Measurements from ENCODE around the gene RNF135.
"Not testable (repeated sequence)": the region's sequence is repeated elsewhere in the genome, so short reads cannot be mapped to it uniquely, and the experiment has no call there.

Gene RNF135

DNA sequence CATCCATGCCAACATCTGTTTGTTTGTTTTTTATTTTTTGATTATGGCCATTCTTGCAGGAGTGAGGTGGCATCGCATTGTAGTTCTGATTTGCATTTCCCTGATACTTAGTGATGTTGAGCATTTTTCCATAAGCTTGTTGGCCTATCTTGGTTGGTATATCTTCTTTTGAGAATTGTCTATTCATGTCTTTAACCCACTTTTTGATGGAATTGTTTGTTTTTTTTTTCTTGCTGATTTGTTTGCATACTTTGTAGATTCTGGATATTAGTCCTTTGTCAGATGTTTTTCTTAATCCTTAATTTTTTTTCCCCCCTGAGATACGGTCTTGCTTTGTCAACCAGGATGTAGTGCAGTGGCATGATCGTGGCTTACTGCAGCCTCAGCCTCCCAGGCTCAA lies 43.0 kb downstream of the RNF135 start:
- no peaks in the 10 kb centered on the region for H3K9me3 ChIP-seq (ENCODE audit: insufficient read depth, low read length)
- TF ChIP-seq, protein P1, sequence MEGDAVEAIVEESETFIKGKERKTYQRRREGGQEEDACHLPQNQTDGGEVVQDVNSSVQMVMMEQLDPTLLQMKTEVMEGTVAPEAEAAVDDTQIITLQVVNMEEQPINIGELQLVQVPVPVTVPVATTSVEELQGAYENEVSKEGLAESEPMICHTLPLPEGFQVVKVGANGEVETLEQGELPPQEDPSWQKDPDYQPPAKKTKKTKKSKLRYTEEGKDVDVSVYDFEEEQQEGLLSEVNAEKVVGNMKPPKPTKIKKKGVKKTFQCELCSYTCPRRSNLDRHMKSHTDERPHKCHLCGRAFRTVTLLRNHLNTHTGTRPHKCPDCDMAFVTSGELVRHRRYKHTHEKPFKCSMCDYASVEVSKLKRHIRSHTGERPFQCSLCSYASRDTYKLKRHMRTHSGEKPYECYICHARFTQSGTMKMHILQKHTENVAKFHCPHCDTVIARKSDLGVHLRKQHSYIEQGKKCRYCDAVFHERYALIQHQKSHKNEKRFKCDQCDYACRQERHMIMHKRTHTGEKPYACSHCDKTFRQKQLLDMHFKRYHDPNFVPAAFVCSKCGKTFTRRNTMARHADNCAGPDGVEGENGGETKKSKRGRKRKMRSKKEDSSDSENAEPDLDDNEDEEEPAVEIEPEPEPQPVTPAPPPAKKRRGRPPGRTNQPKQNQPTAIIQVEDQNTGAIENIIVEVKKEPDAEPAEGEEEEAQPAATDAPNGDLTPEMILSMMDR (IDR thresholded peaks at IDR 0.05; ENCODE audit: low read depth, low read length): no peak
- no peak for TF ChIP-seq EZH2phosphoT487 (IDR thresholded peaks at IDR 0.05; ENCODE audit: low read depth)
- no peak overlapping the region for H3K4me2 ChIP-seq (ENCODE audit: low read length)
- no peaks in the 10 kb centered on the region for H3K27me3 ChIP-seq (ENCODE audit: low read depth, low read length)
- H3K79me2 ChIP-seq (ENCODE audit: low read length): no peaks in the 10 kb centered on the region
- H3K36me3 ChIP-seq (replicated peaks; ENCODE audit: low read depth, low read length): no peaks in the 10 kb centered on the region
- H2AFZ ChIP-seq (ENCODE audit: low read depth, low read length): no peak overlapping the region
- no peaks in the 10 kb centered on the region for H3K4me1 ChIP-seq (ENCODE audit: low read length)
- H3K27ac ChIP-seq (ENCODE audit: low read length): no peak overlapping the region
- H3K4me3 ChIP-seq (ENCODE audit: low read length): no peak overlapping the region
- no peak overlapping the region for H3K9ac ChIP-seq (ENCODE audit: low read length)
- no peaks in the 10 kb centered on the region for H4K20me1 ChIP-seq (ENCODE audit: insufficient read depth, low read length)

DNA sequence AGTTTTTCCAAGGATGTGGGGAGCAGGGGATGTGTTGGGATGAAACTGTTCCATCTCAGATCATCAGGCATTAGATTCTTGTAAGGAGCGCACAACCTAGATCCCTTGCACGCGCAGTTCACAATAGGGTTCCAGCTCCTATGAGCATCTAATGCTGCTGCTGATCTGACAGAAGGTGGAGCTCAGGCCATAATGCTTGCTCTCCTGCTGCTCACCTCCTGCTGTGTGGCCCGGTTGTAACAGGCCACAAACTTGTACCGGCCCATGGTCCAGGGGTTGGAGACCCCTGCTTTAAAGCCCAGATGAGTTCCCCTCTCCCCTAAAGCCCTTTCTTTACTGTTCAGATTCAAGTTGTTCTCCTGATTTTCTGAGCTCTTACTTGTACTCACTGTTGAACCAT lies 44.8 kb downstream of the RNF135 start:
- no peak overlapping the region for H3K4me3 ChIP-seq (ENCODE audit: low read length)
- H2AFZ ChIP-seq (ENCODE audit: low read depth, low read length): no peak overlapping the region
- no peaks in the 10 kb centered on the region for H3K9me3 ChIP-seq (ENCODE audit: insufficient read depth, low read length)
- H3K4me1 ChIP-seq (ENCODE audit: low read length): no peaks in the 10 kb centered on the region
- no peaks in the 10 kb centered on the region for H3K79me2 ChIP-seq (ENCODE audit: low read length)
- TF ChIP-seq, protein P1 (IDR thresholded peaks at IDR 0.05; ENCODE audit: low read depth, low read length): no peak
- no peak for TF ChIP-seq EZH2phosphoT487 (IDR thresholded peaks at IDR 0.05; ENCODE audit: low read depth)
- H3K27me3 ChIP-seq (ENCODE audit: low read depth, low read length): no peaks in the 10 kb centered on the region
- no peak overlapping the region for H3K9ac ChIP-seq (ENCODE audit: low read length)
- no peak overlapping the region for H3K27ac ChIP-seq (ENCODE audit: low read length)
- no peak overlapping the region for H3K4me2 ChIP-seq (ENCODE audit: low read length)
- no peaks in the 10 kb centered on the region for H4K20me1 ChIP-seq (ENCODE audit: insufficient read depth, low read length)
- no peaks in the 10 kb centered on the region for H3K36me3 ChIP-seq (replicated peaks; ENCODE audit: low read depth, low read length)

DNA sequence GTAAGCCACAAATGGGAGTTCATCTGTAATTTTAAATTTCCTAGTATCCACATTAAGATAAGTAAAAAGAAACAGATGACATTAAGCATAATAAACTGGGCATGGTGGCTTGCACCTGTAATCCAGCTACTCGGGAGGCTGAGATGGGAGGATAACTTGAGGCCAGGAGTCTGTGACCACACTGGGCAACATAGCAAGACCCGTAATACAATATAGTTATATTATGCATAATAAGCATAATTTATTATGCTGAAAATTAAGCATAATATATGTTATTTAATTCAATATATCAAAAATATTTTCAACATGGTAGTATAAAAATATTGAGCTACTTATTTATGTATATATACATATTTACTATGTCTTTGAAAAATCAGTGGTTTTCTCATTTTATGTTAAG lies 48.2 kb downstream of the RNF135 start:
- Histone ChIP-seq H3K4me3 (ENCODE audit: low read length) (no peak overlapping the region), H3K79me2 (ENCODE audit: low read length) (no peaks in the 10 kb centered on the region), H3K9ac (ENCODE audit: low read length) (no peak overlapping the region), H3K36me3 (replicated peaks; ENCODE audit: low read depth, low read length) (no peaks in the 10 kb centered on the region), H4K20me1 (ENCODE audit: insufficient read depth, low read length) (no peaks in the 10 kb centered on the region), H3K4me1 (ENCODE audit: low read length) (no peaks in the 10 kb centered on the region), H3K27ac (ENCODE audit: low read length) (no peak overlapping the region), H3K4me2 (ENCODE audit: low read length) (no peak overlapping the region), H2AFZ (ENCODE audit: low read depth, low read length) (no peak overlapping the region), H3K27me3 (ENCODE audit: low read depth, low read length) (no peaks in the 10 kb centered on the region), H3K9me3 (ENCODE audit: insufficient read depth, low read length) (no peaks in the 10 kb centered on the region)
- no peak for TF ChIP-seq EZH2phosphoT487 (IDR thresholded peaks at IDR 0.05; ENCODE audit: low read depth)
- TF ChIP-seq, protein P1 (IDR thresholded peaks at IDR 0.05; ENCODE audit: low read depth, low read length): no peak

DNA sequence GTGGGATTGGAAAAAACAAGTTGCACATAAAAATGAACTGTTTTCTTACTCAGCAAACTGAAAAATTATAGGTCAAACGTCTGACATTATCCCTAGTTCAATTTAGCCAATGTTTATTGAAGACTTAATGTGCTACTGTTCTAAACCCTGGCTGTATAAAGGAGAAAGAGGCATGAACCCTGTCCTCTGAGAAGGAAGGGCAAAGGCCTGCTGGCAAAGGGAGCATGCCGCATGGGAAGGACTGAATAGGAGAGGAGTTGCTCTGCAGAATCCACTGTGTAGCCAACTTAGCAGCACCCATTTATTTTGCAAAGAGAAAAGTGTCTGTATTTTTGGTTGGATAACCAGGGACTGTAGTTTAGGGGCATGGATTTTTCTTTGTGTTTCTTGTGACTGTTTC lies 52.3 kb downstream of the RNF135 start:
- not testable (repeated sequence) for H2AFZ ChIP-seq (ENCODE audit: low read depth, low read length); H3K4me3 ChIP-seq (ENCODE audit: low read length); H4K20me1 ChIP-seq (ENCODE audit: insufficient read depth, low read length); H3K4me2 ChIP-seq (ENCODE audit: low read length); H3K9ac ChIP-seq (ENCODE audit: low read length); H3K27me3 ChIP-seq (ENCODE audit: low read depth, low read length); H3K4me1 ChIP-seq (ENCODE audit: low read length); H3K9me3 ChIP-seq (ENCODE audit: insufficient read depth, low read length); H3K36me3 ChIP-seq (replicated peaks; ENCODE audit: low read depth, low read length); H3K27ac ChIP-seq (ENCODE audit: low read length); H3K79me2 ChIP-seq (ENCODE audit: low read length)

DNA sequence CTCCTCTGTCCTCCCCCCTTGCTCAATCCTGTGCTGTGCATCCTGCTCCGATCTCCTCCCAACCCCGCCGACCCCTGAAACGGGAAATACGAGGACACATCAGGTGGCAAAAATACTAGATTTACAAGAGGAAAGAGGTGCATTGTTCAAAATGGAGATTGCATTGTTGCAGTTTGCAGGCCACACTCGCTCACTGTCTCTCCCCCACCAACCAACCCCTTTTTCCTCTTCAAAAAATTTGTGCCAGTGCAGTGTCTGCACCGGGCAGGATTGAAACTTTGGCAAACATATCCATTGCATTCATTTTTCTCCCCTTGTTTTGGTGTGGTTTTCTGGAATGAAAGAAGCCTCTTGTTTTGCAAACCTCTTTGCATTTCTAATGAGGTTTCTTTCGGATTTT lies 61.0 kb downstream of the RNF135 start:
- Histone ChIP-seq H3K4me1 (ENCODE audit: low read length) (no peaks in the 10 kb centered on the region), H3K36me3 (replicated peaks; ENCODE audit: low read depth, low read length) (no peaks in the 10 kb centered on the region), H3K4me2 (ENCODE audit: low read length) (no peak overlapping the region), H3K9ac (ENCODE audit: low read length) (no peak overlapping the region), H3K9me3 (ENCODE audit: insufficient read depth, low read length) (no peaks in the 10 kb centered on the region), H3K27me3 (ENCODE audit: low read depth, low read length) (no peaks in the 10 kb centered on the region), H3K27ac (ENCODE audit: low read length) (no peak overlapping the region), H3K4me3 (ENCODE audit: low read length) (no peak overlapping the region), H2AFZ (ENCODE audit: low read depth, low read length) (no peak overlapping the region), H3K79me2 (ENCODE audit: low read length) (no peaks in the 10 kb centered on the region), H4K20me1 (ENCODE audit: insufficient read depth, low read length) (no peaks in the 10 kb centered on the region)
- TF ChIP-seq, protein P1 (IDR thresholded peaks at IDR 0.05; ENCODE audit: low read depth, low read length): no peak
- TF ChIP-seq EZH2phosphoT487 (IDR thresholded peaks at IDR 0.05; ENCODE audit: low read depth): no peak

DNA sequence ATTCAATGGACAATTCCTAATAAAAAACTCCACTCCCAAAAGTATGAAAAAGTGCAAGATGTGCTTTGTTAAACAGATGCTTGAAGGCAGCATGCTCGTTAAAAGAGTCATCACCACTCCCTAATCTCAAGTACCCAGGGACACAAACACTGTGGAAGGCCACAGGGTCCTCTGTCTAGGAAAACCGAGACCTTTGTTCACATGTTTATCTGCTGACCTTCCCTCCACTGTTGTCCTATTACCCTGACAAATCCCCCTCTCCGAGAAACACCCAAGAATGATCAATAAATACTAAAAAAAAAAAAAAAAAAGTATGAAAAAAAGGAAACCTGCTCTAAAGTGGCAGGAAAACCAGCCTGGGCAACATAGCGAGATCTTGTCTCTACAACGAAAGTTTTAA lies 64.8 kb downstream of the RNF135 start:
- not testable (repeated sequence) for H3K27me3 ChIP-seq (ENCODE audit: low read depth, low read length); H4K20me1 ChIP-seq (ENCODE audit: insufficient read depth, low read length); H3K79me2 ChIP-seq (ENCODE audit: low read length); H3K9me3 ChIP-seq (ENCODE audit: insufficient read depth, low read length); H3K4me3 ChIP-seq (ENCODE audit: low read length); H3K27ac ChIP-seq (ENCODE audit: low read length); H3K36me3 ChIP-seq (replicated peaks; ENCODE audit: low read depth, low read length); H3K9ac ChIP-seq (ENCODE audit: low read length); H2AFZ ChIP-seq (ENCODE audit: low read depth, low read length); H3K4me1 ChIP-seq (ENCODE audit: low read length); H3K4me2 ChIP-seq (ENCODE audit: low read length)

DNA sequence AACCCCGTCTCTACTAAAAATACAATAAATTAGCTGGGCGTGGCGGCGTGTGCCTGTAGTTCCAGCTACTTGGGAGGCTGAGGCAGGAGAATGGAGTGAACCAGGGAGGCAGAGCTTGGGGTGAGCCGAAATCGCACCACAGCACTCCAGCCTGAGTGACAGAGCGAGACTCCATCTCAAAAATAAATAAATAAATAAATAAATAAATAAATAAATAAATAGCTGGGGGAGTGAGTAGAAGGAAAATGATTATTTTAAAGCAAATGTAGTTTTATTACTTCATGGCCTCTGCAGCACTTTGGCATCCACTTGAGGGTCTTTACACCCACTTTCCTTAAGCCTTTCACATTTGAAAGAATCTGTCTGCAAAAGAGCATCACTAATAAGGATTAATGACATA lies 70.0 kb downstream of the RNF135 start:
- H3K4me2 ChIP-seq (ENCODE audit: low read length); H3K4me3 ChIP-seq (ENCODE audit: low read length); H3K27me3 ChIP-seq (ENCODE audit: low read depth, low read length); H3K36me3 ChIP-seq (replicated peaks; ENCODE audit: low read depth, low read length); H3K9ac ChIP-seq (ENCODE audit: low read length); H3K4me1 ChIP-seq (ENCODE audit: low read length); H2AFZ ChIP-seq (ENCODE audit: low read depth, low read length); H3K9me3 ChIP-seq (ENCODE audit: insufficient read depth, low read length); H3K27ac ChIP-seq (ENCODE audit: low read length); H3K79me2 ChIP-seq (ENCODE audit: low read length); H4K20me1 ChIP-seq (ENCODE audit: insufficient read depth, low read length): not testable (repeated sequence)
